Stimulated activated CD8-positive, alpha-beta memory T cell treated with anti-CD3 and anti-CD28 coated beads, Interleukin-12 subunit alpha, Interleukin-12 subunit beta, amount 100 ng/mL, for 24 hours (primary cell): ENCODE results near the gene GNPDA1.
A peak's percentile ranks its signal among the peaks of the same experiment; 100 is the strongest.

Experiments
- DNase-seq: peaks from one replicate; pipeline ENCODE4 v3.0.0-alpha.2; 2020; ENCODE audit errors: extremely low read depth

Gene GNPDA1

DNA sequence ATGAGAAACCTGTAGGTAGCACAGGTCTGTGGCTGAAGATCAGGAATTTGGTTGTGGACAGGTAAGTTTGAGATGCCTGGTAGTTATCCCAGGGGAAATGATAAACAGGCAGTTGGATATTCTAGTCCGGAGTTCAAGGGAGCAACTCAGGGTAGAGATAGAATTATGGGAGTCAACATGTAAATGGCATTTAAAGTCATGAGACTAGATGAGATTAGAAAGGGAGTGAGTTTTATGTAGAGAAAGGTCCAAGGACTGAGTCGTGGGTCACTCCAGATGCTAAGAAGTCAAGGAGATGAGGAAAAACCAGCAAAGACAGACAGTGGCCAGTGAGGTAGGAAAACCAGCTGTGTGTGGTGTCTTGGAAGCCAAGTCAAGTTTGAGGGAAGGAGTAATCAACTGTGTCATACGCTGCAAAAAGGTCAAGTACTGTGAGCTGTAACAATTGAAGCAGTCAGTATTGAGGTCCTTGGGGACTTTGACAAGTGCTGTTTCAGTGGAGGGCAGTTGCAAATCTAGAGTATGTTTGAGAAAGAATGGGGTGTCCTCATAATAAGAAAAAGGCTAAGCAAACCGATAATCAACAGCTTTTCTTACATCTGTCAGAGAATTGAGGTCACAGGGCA lies 18.2 kb downstream of the GNPDA1 start:
- DNase-seq: no peak

DNA sequence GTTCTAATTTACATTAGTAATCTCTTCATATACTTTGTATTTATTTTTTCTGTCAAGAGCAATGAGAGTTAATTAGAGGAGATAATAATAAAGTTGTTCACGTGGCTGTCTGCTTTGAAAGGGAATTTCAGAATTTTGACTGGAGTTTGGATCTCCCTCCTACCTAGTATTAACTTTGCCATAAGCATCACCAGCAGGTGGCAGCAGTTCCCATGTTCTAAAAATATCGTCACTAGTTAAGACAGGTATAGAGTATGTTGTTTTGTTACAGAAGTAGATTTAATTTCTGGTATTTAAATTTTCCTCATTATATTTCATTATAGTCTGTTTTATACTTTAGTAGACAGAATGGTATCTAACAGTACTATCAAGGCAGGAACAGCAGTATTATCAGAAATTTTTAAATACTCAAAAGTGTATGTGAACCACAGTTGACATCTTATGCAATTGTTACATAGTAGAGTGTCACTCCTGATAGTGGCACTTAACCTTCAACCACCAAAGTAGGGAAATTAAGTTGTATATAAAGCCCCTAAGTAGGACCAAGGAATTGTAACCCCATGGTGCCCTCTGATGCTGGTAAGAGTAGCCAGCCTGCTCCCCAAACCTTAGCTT lies 20.4 kb downstream of the GNPDA1 start:
- peak; percentile 51 for DNase-seq

DNA sequence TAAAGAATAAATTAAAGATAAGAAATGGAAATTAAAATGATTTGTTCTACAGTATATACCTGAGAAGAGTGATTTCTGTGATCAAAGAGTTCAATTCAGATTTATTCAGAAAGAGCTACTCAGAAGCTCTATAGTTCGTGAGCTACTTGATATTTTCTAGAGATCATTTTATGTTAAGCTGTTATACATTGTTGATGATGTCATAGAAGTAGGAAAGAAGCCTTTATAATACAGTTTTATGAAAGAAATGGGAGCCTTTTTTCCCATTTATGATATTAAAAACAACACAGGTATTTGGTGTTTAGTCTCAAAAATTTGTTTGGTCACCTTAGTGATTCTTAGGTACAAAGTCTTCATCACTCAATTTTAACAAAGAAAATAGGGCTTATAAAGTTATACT lies 23.1 kb downstream of the GNPDA1 start:
- DNase-seq: no peak

DNA sequence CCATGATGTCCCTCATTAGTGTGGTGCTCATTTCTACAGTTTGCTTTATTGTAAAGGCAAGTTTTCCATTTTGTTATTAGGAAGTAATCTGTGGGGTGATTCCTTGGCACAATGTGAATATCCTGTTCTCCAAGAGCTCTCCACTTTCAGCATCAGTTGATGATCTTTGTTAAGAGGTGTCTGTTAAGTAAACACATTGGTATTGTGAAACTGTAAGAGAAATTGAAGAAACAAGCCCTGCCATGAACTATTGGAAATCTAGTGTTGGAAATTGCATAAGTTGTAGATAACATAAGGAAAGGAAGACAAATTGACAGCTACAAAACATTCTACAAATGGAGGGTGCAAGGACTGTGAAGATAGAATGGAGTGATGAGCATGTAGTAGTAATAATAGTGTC lies 26.8 kb downstream of the GNPDA1 start:
- no peak for DNase-seq

DNA sequence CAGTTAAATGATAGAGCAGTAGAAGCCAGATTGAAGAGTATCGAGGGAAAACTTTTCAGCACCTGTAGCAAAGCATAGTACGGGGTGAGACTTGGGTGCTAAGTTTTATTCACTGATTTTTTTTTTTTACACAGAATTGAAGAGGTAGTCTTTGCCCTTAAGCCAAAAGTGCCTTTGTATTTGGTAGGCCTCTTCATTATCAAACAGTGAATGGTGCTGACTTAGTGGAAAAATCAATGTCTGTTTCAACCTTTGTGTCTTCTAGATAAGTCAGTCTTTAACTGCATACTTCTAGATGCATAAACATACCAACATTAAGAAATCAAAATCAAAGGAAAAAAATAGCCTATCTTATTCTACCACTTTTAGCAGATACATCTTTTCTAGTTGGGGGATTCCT lies 30.2 kb downstream of the GNPDA1 start:
- DNase-seq: no peak

DNA sequence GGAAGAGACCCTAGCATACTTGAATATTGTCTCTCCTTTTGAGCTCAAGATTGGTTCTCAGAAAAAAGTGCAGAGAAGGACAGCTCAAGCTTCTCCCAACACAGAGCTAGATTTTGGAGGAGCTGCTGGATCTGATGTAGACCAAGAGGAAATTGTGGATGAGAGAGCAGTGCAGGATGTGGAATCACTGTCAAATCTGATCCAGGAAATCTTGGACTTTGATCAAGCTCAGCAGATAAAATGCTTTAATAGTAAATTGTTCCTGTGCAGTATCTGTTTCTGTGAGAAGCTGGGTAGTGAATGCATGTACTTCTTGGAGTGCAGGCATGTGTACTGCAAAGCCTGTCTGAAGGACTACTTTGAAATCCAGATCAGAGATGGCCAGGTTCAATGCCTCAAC lies 34.4 kb downstream of the GNPDA1 start:
- DNase-seq: no peak

DNA sequence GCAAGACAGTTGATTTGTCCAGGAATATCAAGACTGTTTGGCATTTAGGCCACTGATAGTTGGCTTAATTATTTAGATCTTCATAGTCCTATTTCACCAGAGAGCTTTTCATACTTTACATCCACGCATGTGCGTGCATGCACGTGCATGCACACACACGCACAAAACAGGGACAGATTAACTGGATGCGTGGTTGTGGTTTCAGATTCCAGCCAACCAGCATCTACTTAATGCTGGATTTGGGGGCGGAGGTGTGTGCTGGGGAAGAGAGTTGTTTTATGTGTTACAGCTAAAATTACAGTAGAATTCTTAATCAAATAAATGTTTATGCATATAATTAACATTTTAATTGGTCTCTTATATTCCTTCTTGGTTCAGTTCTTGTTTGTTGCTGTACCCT lies 36.7 kb downstream of the GNPDA1 start:
- no peak for DNase-seq

DNA sequence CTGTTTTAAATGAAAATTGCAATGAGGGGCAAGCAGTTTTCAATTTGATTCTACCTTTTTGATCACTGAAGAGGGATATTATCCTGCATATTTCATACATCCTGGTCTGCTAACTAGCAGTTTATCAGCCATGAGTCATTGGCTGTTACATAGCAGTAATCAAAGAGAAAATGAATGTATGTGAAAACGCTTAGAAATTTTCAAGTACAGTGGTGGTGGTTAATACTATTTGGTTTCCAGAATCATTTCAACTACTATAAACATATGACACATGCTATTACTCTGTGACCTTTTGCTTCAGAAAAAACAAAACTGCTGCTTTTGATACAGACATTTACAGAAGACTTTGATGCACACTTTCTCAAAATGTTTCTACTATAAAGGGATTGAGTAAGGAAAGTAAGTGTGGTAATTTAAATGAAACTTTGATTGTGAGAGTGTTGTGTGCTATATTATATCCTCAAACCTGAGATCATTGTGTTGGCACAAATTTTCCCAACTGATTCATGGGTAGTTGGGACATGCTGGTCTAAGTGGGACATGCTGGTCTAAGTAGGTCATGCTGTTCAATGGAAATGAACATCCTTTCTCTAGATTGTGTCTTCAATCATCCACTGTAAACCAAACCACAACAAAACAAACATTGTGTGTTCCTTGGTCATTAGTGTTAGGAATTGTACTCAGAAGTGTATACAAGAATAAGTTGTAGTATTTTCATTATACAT lies 38.8 kb downstream of the GNPDA1 start:
- no peak for DNase-seq

DNA sequence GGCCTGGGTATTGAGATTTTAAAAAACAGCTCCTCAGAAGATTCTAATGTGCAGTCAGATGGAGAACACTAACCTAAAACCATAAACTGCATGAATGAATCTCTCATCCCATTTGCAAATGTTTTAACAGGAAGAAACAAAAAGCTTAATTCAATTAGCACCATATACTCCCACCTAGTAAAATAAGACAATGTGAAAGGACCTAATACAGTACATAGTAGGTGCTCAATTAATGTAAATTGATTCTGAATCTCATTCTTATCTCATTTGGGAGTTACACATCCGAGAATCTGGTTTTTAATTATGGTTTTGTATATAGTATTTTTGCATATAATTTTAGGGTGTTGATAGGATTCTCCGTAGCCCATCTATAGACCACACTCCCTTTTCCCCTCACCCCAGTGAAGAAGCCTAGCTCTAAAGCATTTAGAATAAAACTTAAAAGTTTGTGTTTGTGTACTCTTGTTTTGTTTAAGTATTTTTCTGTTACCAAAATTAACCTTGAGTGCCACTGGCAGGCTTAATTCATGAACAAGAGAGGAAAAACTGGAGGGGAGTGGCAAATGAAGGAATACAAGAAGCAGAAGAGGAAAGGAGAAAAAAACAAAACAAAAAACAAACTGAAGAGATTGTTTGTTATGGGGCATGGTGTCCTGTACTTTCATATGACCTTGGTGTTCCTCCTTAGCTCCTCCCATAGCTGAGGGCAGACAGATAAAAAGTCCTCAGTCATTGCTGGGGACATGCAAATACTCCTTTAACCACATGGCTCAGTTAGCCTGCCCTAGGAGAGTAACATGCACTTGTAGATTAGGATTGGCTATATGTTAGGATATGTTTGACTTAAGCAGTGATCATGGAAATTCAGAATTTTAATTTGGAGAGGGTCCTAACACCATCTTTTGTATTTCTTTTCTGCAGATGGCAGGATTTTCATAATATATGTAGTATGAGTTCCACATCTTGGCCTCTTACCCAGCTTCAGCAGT lies 42.8 kb downstream of the GNPDA1 start:
- no peak for DNase-seq

DNA sequence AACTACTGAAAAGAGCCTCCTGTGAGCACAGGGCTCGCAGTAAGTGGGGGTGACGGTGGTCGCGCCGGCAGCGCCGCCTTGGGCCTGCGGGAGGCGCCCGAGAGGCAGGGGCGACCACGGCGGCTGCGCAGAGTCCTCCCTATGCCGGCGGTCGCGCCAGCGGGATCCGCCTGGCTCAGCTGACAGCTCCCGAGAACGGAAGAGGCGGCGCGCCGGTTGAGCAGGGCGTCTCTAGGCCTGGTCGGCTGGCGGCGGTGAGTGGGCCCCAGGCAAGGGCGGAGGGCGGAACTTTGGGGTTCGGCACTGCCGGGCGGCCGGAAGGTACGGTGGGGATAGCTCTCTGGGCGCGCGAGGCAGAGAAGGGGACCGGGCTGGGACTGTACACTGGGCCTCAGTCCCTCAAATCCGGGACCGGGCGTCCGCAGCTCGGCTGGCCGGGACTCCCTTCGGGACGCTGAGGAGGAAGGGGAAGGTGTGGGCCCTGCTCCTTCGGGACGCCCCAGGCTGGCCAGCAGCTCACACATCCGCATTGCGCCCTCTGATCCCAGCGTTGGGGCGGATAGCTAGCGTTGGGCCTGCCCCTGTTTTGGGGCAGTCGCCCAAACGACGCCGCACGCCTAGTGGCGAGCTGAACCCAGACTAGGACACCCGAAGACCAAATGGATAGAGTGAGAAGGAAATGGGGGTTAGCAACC lies 43.8 kb downstream of the GNPDA1 start, which contains the start of gene RNF14:
TSS of gene RNF14 (plus strand) at position 192 of the 695 bp plus-strand sequence. CDS start 4,484 bp downstream, outside the sequence.
- peak; percentile 83 for DNase-seq

DNA sequence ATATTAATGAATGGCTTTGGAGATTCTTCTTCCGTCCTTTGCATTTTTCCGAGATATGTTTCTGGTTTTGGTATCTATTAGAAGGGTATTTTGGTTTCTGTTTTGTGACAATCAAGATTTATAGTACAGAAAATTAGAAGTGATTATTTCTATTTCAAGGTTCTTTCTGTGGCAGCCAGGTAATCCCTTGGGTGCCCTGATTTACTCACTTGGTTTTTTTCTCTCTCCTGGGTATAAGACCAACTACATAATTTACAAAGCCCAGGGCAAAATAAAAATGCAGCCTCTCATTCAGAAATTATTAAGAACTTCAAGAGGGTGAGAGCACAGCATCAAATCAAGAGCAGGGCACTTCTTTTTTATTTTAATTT lies 45.9 kb downstream of the GNPDA1 start:
- no peak for DNase-seq

DNA sequence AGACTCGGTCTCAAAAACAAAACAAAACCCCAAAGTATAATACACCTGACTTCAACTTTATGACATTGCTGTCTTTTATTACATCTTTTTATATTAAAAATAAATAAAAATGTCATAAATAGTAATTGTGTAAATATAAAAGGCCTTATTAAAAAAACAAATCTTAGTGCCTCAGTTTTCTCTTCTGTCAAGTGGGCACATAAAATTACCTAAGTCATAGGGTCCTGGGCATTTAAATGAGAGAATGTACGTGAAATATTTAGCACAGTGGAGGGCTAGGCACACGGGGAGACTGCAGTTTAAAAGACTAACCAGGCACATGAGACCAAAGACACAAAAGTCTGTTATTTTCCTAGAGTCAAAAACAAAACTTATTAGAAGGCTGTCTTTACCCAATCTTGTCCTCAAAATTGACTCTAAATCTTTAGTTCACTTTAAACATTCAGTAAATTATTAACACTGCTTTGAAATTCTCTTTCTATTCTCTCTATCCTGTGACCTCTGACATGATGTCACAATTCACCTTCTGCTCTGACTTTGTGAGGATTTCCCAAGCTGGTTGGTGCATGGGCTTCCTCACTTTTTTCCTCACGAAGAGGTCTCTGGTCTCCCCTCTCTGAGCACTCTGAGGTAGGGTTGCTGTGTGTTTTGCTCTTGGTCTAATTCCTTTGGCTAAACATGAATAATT lies 46.4 kb downstream of the GNPDA1 start:
- no peak for DNase-seq

DNA sequence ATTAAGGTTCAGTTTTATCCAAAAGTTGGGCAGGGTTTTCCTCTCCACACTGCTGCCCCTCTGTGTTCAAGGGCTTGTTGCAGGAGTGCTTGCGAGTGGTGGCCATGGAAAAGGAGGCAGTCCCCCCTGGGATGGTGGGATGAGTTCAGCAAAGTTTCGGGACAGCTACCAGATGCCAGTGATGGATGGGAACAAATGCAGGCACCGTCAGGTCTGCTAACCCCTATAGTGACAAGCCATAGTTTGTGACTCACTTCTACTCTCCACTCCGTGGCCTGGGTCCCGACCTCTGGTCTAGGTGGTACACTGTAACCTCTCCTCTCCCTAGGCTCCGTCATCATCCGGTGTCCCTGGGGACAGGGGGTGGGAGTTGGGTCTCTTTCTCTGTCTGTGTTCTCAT lies 47.8 kb downstream of the GNPDA1 start:
- no peak for DNase-seq

DNA sequence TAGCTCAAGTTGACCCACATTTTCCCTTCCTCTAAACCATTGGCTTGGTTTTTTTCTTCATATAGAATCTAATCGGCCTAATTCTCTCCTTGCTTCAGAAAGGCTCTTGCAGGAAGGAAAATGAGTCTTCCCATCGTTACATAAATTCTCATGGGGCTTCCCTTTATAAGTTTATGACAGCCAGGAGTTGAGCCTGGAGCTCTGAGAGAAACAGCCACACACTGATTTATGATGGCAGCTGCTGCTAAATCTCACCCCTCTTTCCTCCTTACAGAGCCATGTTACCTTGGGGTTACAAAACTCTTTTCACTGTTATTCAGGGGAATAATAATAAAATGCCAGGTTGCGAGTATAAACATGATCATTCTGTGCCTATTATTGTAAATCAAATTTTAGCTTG lies 49.1 kb downstream of the GNPDA1 start:
- no peak for DNase-seq

DNA sequence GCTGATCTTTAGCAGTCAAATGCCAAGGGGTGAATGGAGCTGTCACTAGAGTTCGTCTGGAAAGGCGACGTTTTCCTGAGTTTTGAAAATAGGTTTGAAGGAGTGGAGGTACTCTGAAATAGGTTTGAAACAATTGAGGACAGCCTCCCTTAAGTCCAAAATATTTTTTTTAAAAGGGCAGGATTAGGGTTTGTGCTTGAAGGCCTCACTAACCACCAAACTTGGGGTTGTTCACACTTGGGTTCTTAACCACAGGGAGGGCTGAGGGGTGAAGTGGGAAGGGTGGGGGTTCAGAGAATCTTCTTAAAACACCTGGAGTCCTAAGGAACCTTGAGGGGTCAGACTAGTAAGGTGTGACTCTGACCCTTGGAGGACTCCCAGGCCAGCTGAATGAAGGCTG lies 51.4 kb downstream of the GNPDA1 start:
- no peak for DNase-seq

DNA sequence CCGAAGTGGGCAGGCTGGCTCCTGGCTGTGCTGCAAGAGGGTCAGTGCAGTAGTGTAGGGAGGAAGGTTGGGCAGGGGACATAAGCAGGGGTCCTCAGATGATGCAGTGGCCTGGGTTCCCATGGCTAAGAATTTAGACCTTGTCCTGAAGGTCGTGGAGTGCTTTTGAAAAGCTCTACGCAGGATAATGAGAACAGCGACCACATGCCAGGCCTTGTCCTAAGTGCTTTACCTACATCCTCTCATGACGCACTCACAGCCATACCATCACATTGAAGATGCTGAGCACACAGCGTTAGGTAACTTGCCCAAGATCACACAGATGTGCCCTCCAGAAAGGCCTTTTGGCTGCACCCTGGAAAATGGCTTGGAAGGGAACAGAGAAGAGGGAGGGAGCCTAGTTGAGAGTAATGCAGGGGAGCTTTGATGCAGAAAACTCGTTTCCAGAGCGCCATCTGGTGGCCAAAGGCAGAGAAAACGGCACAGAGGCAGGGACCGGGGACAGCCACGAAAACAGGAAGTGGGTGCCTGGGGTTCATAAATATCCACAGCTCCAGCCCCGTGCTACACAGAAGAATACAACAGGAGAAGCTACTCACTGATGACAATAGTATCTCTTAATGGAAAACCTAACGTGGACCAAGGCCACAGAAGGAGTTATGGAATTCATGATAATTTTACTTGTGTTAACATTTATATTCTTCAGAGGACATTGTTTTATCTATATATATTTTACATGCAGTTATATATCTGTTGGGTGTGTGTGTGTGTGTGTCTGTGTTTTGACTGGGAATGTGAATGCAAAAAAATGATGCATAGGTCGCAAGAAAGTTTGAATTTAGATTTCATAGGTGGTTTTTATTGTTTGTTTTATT lies 52.1 kb downstream of the GNPDA1 start:
- peak; percentile 72 for DNase-seq

DNA sequence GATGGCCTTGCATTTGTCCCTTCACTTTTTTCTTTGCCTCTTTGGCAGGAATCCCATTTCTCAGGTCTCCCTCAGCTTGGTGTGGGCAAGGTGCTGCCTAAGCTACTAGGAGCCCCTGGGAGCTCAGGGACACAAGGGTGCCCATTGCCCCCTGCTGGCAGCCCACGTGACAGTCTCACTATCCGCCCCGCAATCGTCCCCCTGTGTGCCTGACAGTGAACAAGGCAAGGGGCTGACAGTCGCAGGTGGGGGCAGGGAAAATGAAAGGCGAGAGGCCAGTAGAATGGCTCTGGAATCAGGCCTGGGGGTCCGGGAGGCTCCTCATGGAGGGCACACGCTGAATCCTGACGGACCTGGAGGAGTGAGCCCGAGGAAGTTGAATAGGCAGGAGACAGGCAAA lies 52.8 kb downstream of the GNPDA1 start:
- DNase-seq: no peak

DNA sequence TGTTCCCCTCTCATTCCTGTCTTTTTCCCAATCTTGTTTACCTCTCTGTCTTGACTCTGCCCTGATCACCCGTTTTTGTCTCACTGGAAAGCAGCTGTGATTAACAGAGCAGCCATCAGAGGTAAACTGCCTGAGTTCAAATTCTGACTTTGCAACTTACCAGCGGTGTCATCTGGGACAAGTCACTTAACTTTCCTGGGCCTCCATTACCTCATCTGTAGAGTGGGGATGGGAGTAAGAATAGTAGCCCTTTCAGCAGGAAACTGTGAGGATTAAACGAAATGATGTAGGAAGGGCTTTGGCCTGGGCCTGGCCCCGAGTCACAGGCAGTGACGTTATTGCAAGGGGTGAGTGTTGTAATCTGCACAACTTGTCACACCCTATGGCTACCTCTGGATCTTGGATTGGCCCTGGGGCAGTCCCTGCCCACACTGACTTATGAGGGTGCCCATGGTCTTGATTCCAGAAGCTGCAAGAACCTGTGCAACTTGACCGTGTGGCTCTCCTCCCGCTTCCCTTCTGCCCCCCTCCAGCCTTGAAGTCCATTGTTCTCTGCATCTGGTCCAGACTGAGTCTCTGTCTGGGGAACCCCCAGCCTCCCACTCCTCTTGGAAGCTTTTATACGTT lies 54.2 kb downstream of the GNPDA1 start:
- DNase-seq: no peak

DNA sequence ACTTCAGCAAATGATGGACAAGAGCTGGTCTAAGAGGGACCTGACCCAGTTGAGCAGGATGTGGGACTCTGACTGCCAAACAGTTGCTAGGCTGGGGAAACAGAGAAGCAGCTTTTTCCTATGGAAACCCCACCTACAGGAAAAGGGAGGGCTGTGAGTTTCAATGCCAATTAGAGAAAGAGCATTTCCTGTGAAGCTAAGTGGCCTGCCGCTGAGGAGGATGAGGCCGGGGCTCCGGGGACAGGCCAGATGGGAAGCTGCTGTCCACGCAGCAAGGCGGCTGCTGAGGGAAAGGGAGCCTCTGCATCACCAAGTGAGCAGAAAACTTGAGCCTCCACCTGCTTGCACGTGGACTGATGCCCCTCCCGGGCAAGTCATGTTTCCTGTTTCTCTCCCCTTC lies 54.7 kb downstream of the GNPDA1 start, which contains the start of gene PCDH12:
TSS of gene PCDH12 (minus strand) at position 90 of the 400 bp plus-strand sequence. CDS start 351 bp downstream, outside the sequence.
- DNase-seq: no peak
